ENCODE data around the gene SDK2. TPM values are rescaled to one million over a fixed set of nuclear protein-coding genes. Genes with fewer than 3 reads are reported as not detected.

The SDK2 gene
- polyA plus RNA-seq, 3 donors, result 0.01 TPM; not detected in 2

- H3K4me3 Mint-ChIP-seq, result no peak overlapping the region
- H3K79me2 ChIP-seq (ENCODE audit: insufficient read depth, low read length), result no peaks in the 10 kb centered on the region
- no peak overlapping the region for H2AFZ ChIP-seq (ENCODE audit: insufficient read depth, low read depth, low read length, poor library complexity, severe bottlenecking)
- H3K27me3 ChIP-seq (ENCODE audit: control insufficient read depth in 2 of 2, insufficient read depth in 2 of 2, low read length in 2 of 2), result no peaks in the 10 kb centered on the region
- H4K20me1 ChIP-seq (ENCODE audit: insufficient read depth, low read length), result no peaks in the 10 kb centered on the region
- H3K9ac ChIP-seq (ENCODE audit: insufficient read depth, low read length, poor library complexity, severe bottlenecking), result no peak overlapping the region
- TF ChIP-seq, protein P1, sequence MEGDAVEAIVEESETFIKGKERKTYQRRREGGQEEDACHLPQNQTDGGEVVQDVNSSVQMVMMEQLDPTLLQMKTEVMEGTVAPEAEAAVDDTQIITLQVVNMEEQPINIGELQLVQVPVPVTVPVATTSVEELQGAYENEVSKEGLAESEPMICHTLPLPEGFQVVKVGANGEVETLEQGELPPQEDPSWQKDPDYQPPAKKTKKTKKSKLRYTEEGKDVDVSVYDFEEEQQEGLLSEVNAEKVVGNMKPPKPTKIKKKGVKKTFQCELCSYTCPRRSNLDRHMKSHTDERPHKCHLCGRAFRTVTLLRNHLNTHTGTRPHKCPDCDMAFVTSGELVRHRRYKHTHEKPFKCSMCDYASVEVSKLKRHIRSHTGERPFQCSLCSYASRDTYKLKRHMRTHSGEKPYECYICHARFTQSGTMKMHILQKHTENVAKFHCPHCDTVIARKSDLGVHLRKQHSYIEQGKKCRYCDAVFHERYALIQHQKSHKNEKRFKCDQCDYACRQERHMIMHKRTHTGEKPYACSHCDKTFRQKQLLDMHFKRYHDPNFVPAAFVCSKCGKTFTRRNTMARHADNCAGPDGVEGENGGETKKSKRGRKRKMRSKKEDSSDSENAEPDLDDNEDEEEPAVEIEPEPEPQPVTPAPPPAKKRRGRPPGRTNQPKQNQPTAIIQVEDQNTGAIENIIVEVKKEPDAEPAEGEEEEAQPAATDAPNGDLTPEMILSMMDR (IDR thresholded peaks at IDR 0.05), result no peak
- no peaks in the 10 kb centered on the region for H3K36me3 ChIP-seq (replicated peaks in 1 of 2; ENCODE audit: control insufficient read depth in 1 of 2, insufficient read depth in 2 of 2, low read length in 2 of 2)
- H3K36me3 Mint-ChIP-seq, result no peaks in the 10 kb centered on the region
- peaks cover 0 to 3% (median 0%) of the 10 kb centered on the region in 7 donors for H3K9me3 Mint-ChIP-seq
- H3K4me1 ChIP-seq (ENCODE audit: control insufficient read depth in 1 of 2, insufficient read depth in 2 of 2, low read length in 2 of 2), result no peaks in the 10 kb centered on the region
- H3K27ac Mint-ChIP-seq, result no peak overlapping the region
- H3K27me3 Mint-ChIP-seq (ENCODE audit: low read depth in 3 of 3), result peaks cover 0 to 6% (median 4%) of the 10 kb centered on the region in 3 donors
- H3K4me2 ChIP-seq (replicated peaks; ENCODE audit: extremely low read depth, low read length, poor library complexity, severe bottlenecking), result no peak overlapping the region
- H3K4me1 Mint-ChIP-seq, result peaks cover 2% of the 10 kb centered on the region
- H3K9me3 ChIP-seq (replicated peaks in 1 of 2; ENCODE audit: control insufficient read depth in 1 of 2, insufficient read depth in 1 of 2, low read length in 2 of 2), result no peaks in the 10 kb centered on the region
- no peak overlapping the region for H3K4me3 ChIP-seq (replicated peaks in 1 of 3; ENCODE audit: low read depth in 2 of 3, low read length in 3 of 3)
- H3K27ac ChIP-seq (ENCODE audit: low read depth in 1 of 2, low read length in 2 of 2), result no peak overlapping the region
- intact Hi-C loops (cut with micrococcal nuclease), result no loop called here
- DNase-seq, result no peak
- 80% methylated on average over 1 of the region's 10 CpGs for WGBS (ENCODE audit: insufficient coverage)
Observed at GRCh38 chr17:73359352-73359751, 284.9 kb downstream of the SDK2 start.

DNA sequence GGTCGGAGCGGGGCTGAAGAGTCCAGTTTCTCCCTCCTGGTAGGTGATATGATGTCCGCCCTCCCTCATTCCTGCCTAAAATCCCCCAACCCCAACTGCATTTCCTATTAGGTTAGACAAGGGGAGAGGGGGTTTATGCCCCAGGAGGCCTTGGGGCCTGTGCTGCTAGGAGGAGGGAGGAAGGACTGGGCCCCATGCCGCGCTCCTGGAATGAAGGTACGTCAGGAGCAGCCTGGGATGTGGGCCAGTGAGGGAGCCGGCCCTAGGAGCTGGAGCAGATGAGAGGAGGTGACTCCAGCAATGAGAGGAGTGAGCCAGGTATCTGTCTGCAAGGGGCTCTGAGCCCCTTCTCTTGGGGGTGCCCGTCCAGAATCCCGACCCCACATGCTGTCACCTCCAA is 285.6 kb downstream of the SDK2 start:
- no peaks in the 10 kb centered on the region for H3K79me2 ChIP-seq (ENCODE audit: insufficient read depth, low read length)
- WGBS (ENCODE audit: insufficient coverage), result 100% methylated on average over 2 of the region's 9 CpGs
- no peak overlapping the region for H3K4me2 ChIP-seq (replicated peaks; ENCODE audit: extremely low read depth, low read length, poor library complexity, severe bottlenecking)
- Mint-ChIP-seq H3K4me3 (no peak overlapping the region), H3K9me3 (peaks cover 0 to 3% (median 0%) of the 10 kb centered on the region in 7 donors), H3K27ac (no peak overlapping the region), H3K27me3 (ENCODE audit: low read depth in 3 of 3) (peaks cover 0 to 6% (median 4%) of the 10 kb centered on the region in 3 donors), H3K36me3 (no peaks in the 10 kb centered on the region), H3K4me1 (peaks cover 2% of the 10 kb centered on the region)
- no peaks in the 10 kb centered on the region for H3K9me3 ChIP-seq (replicated peaks in 1 of 2; ENCODE audit: control insufficient read depth in 1 of 2, insufficient read depth in 1 of 2, low read length in 2 of 2)
- no peaks in the 10 kb centered on the region for H3K4me1 ChIP-seq (ENCODE audit: control insufficient read depth in 1 of 2, insufficient read depth in 2 of 2, low read length in 2 of 2)
- no peaks in the 10 kb centered on the region for H3K36me3 ChIP-seq (replicated peaks in 1 of 2; ENCODE audit: control insufficient read depth in 1 of 2, insufficient read depth in 2 of 2, low read length in 2 of 2)
- intact Hi-C loops (cut with micrococcal nuclease), result no loop called here
- no peaks in the 10 kb centered on the region for H3K27me3 ChIP-seq (ENCODE audit: control insufficient read depth in 2 of 2, insufficient read depth in 2 of 2, low read length in 2 of 2)
- H3K9ac ChIP-seq (ENCODE audit: insufficient read depth, low read length, poor library complexity, severe bottlenecking), result no peak overlapping the region
- no peak overlapping the region for H2AFZ ChIP-seq (ENCODE audit: insufficient read depth, low read depth, low read length, poor library complexity, severe bottlenecking)
- H3K4me3 ChIP-seq (replicated peaks in 1 of 3; ENCODE audit: low read depth in 2 of 3, low read length in 3 of 3), result no peak overlapping the region
- H4K20me1 ChIP-seq (ENCODE audit: insufficient read depth, low read length), result no peaks in the 10 kb centered on the region
- H3K27ac ChIP-seq (ENCODE audit: low read depth in 1 of 2, low read length in 2 of 2), result no peak overlapping the region
- no peak for DNase-seq
- TF ChIP-seq, protein P1 (IDR thresholded peaks at IDR 0.05), result no peak
